ENCODE results near the gene NADSYN1. TPM values are rescaled to one million over a fixed set of nuclear protein-coding genes. Genes with fewer than 3 reads are reported as not detected.

The NADSYN1 gene
- total and polyA plus RNA-seq, 2 of the 13 experiments (the other 11 are each of a cell fraction or from before 2014, with no cell fraction given) = 35.7 to 51.5 TPM

- TF ChIP-seq HIC2 (CRISPR knock-in tag; IDR thresholded peaks at IDR 0.05; ENCODE audit: low read depth) (no peak), KDM5A (IDR thresholded peaks at IDR 0.05; ENCODE audit: borderline replicate concordance, low read length) (no peak)
These were observed 54.1 kb downstream of the NADSYN1 start (continued) for GRCh38 chr11:71507102-71507501.

- no peak for ATAC-seq
- in situ Hi-C loops (cut with HindIII; ENCODE audit: extremely low pct_ligation_motif_present, low pct_unique_long_range_greater_than_20kb) = no loop called here
- Histone ChIP-seq H3K9ac (ENCODE audit: insufficient read depth, low read depth, low read length) (no peak overlapping the region), H3K4me1 (ENCODE audit: insufficient read depth, low read length) (no peaks in the 10 kb centered on the region), H3K4me2 (ENCODE audit: low read depth, low read length) (no peak overlapping the region), H3K36me3 (replicated peaks in 1 of 2; ENCODE audit: control insufficient read depth in 1 of 2, insufficient read depth in 2 of 2, low read length in 2 of 2) (no peaks in the 10 kb centered on the region), H3K27ac (ENCODE audit: extremely low read length, insufficient read depth, low read length) (no peak overlapping the region), H2AFZ (ENCODE audit: low read length) (no peak overlapping the region), H3K27me3 (ENCODE audit: control insufficient read depth in 1 of 2, insufficient read depth in 2 of 2, low read length in 2 of 2) (0 out of 5 replicates have a peak, but pooled peaks cover 0 to 1% of the 10 kb centered on the region in 2 experiments), H3K4me3 (replicated peaks in 1 of 3; ENCODE audit: insufficient read depth in 1 of 3, low read depth in 2 of 3, low read length in 3 of 3) (no peak overlapping the region), H3K79me2 (ENCODE audit: insufficient read depth, low read length) (no peaks in the 10 kb centered on the region), H4K20me1 (ENCODE audit: insufficient read depth, low read length) (no peaks in the 10 kb centered on the region), H3K9me3 (ENCODE audit: low read length) (no peaks in the 10 kb centered on the region)
- FAIRE-seq = no peak
- WGBS (ENCODE audit: low lambda C conversion rate) = 90% methylated on average over 14 of the region's 55 CpGs
- CTCF ChIA-PET (ENCODE audit: low intra/inter-chr PET ratio, low total read pairs) = no interaction called here
- no TSS peak for BruUV-seq (replicated peaks)
- intact Hi-C loops (cut with micrococcal nuclease; ENCODE audit: unreplicated experiment) = no loop called here
- POLR2A ChIA-PET = no interaction called here
- no peak for DNase-seq (ENCODE audit: low spot score)
- no peak for TF ChIP-seq ZNF383 (CRISPR knock-in tag; IDR thresholded peaks at IDR 0.05; ENCODE audit: borderline replicate concordance)
- no peak for TF ChIP-seq XBP1 (CRISPR knock-in tag; IDR thresholded peaks at IDR 0.05)
- no peak for TF ChIP-seq FOSL2 (CRISPR knock-in tag; IDR thresholded peaks at IDR 0.05)
- no peak for TF ChIP-seq CCAR2 (optimal IDR thresholded peaks at IDR 0.05; ENCODE audit: low read depth, low read length)
- no peak for TF ChIP-seq KDM1A (CRISPR knock-in tag; IDR thresholded peaks at IDR 0.05)
- TF ChIP-seq SOX6 (IDR thresholded peaks at IDR 0.05) = no peak
- TF ChIP-seq SOX6 (CRISPR knock-in tag; IDR thresholded peaks at IDR 0.05) = no peak
- no peak for TF ChIP-seq E2F5 (CRISPR knock-in tag; conservative IDR thresholded peaks at IDR 0.05)
- TF ChIP-seq TFDP2 (CRISPR knock-in tag; IDR thresholded peaks at IDR 0.05) = no peak
- no peak for TF ChIP-seq RFX3 (CRISPR knock-in tag; IDR thresholded peaks at IDR 0.05)
- no peak for TF ChIP-seq DZIP1 (CRISPR knock-in tag; IDR thresholded peaks at IDR 0.05)
- no peak for TF ChIP-seq GTF3A (CRISPR knock-in tag; conservative IDR thresholded peaks at IDR 0.05)
These were observed 65.8 kb downstream of the NADSYN1 start for GRCh38 chr11:71518506-71519471.
